ENCODE results near the gene INSL6.
"Not testable (repeated sequence)": the region's sequence is repeated elsewhere in the genome, so short reads cannot be mapped to it uniquely, and the experiment has no call there.

INSL6 gene

GRCh38 chr9:5184776-5185175, 663 bp downstream of the INSL6 start:
- no peaks in the 10 kb centered on the region for H3K9me2 ChIP-seq (ENCODE audit: low read depth, low read length)
- H3K4me2 ChIP-seq (ENCODE audit: low read length), result peak overlapping the region; percentile 50
- peaks cover 43% of the 10 kb centered on the region for H3K4me1 ChIP-seq (ENCODE audit: insufficient read depth, low read length, severe bottlenecking)
- H3K36me3 ChIP-seq (ENCODE audit: insufficient read depth, low read length), result no peaks in the 10 kb centered on the region
- H3K9ac ChIP-seq (ENCODE audit: low read length), result peak overlapping the region; percentile 6; the same call in 1 of the 2 replicates
- H3K4me3 ChIP-seq (ENCODE audit: low read depth, low read length, poor library complexity, severe bottlenecking), result peak overlapping the region; percentile 26
- H3F3A ChIP-seq (ENCODE audit: insufficient read depth, low read length), result peaks cover 5% of the 10 kb centered on the region
- no peaks in the 10 kb centered on the region for H3K79me2 ChIP-seq (ENCODE audit: insufficient read depth, low read length)
- H3K27ac ChIP-seq (ENCODE audit: low read depth, low read length, poor library complexity, severe bottlenecking), result peak overlapping the region; percentile 89
- peaks cover 8% of the 10 kb centered on the region for H3K9me3 ChIP-seq (ENCODE audit: low read length)
- no peak for TF ChIP-seq CTCF (IDR thresholded peaks at IDR 0.05; ENCODE audit: low read length)
- TF ChIP-seq EZH2 (IDR thresholded peaks at IDR 0.05; ENCODE audit: borderline replicate concordance, low read length), result no peak
- peak overlapping the region; percentile 59; the same call in 1 of the 2 replicates for H2AFZ ChIP-seq (ENCODE audit: low read length)
- H3K27me3 ChIP-seq (ENCODE audit: insufficient read depth, low read length), result no peaks in the 10 kb centered on the region
- no peaks in the 10 kb centered on the region for H4K20me1 ChIP-seq (ENCODE audit: insufficient read depth, low read length)

- H2AFZ ChIP-seq (ENCODE audit: low read length); H3K79me2 ChIP-seq (ENCODE audit: insufficient read depth, low read length); H3K36me3 ChIP-seq (ENCODE audit: insufficient read depth, low read length): not testable (repeated sequence)
Observed at GRCh38 chr9:5180631-5181030, 4.8 kb downstream of the INSL6 start.

GRCh38 chr9:5178126-5178805, 7.2 kb downstream of the INSL6 start:
- Histone ChIP-seq H3K4me1 (ENCODE audit: insufficient read depth, low read length, severe bottlenecking) (peaks cover 22% of the 10 kb centered on the region), H3K9me3 (ENCODE audit: low read length) (peaks cover 8% of the 10 kb centered on the region), H3F3A (ENCODE audit: insufficient read depth, low read length) (no peaks in the 10 kb centered on the region), H3K79me2 (ENCODE audit: insufficient read depth, low read length) (no peaks in the 10 kb centered on the region), H3K4me2 (ENCODE audit: low read length) (no peak overlapping the region), H3K27me3 (ENCODE audit: insufficient read depth, low read length) (no peaks in the 10 kb centered on the region), H3K9me2 (ENCODE audit: low read depth, low read length) (no peaks in the 10 kb centered on the region), H3K4me3 (ENCODE audit: low read depth, low read length, poor library complexity, severe bottlenecking) (no peak overlapping the region), H4K20me1 (ENCODE audit: insufficient read depth, low read length) (no peaks in the 10 kb centered on the region), H3K9ac (ENCODE audit: low read length) (no peak overlapping the region), H3K27ac (ENCODE audit: low read depth, low read length, poor library complexity, severe bottlenecking) (no peak overlapping the region), H3K36me3 (ENCODE audit: insufficient read depth, low read length) (no peaks in the 10 kb centered on the region), H2AFZ (ENCODE audit: low read length) (no peak overlapping the region)
- TF ChIP-seq EZH2 (IDR thresholded peaks at IDR 0.05; ENCODE audit: borderline replicate concordance, low read length) (no peak), CTCF (IDR thresholded peaks at IDR 0.05; ENCODE audit: low read length) (no peak)

More at GRCh38 chr9:5180631-5181030, 4.8 kb downstream of the INSL6 start:
- H3K4me1 ChIP-seq (ENCODE audit: insufficient read depth, low read length, severe bottlenecking), result peaks cover 45% of the 10 kb centered on the region
- H3K9me2 ChIP-seq (ENCODE audit: low read depth, low read length); H4K20me1 ChIP-seq (ENCODE audit: insufficient read depth, low read length); H3K9me3 ChIP-seq (ENCODE audit: low read length); H3K4me3 ChIP-seq (ENCODE audit: low read depth, low read length, poor library complexity, severe bottlenecking); H3K9ac ChIP-seq (ENCODE audit: low read length); H3K27ac ChIP-seq (ENCODE audit: low read depth, low read length, poor library complexity, severe bottlenecking); H3K4me2 ChIP-seq (ENCODE audit: low read length); H3K27me3 ChIP-seq (ENCODE audit: insufficient read depth, low read length); H3F3A ChIP-seq (ENCODE audit: insufficient read depth, low read length): not testable (repeated sequence)

- TF ChIP-seq EZH2 (IDR thresholded peaks at IDR 0.05; ENCODE audit: borderline replicate concordance, low read length), result no peak
- TF ChIP-seq CTCF (IDR thresholded peaks at IDR 0.05; ENCODE audit: low read length), result no peak
- H2AFZ ChIP-seq (ENCODE audit: low read length), result no peak overlapping the region
- no peak overlapping the region for H3K4me2 ChIP-seq (ENCODE audit: low read length)
- H3K9ac ChIP-seq (ENCODE audit: low read length), result no peak overlapping the region
- no peaks in the 10 kb centered on the region for H3F3A ChIP-seq (ENCODE audit: insufficient read depth, low read length)
- H3K36me3 ChIP-seq (ENCODE audit: insufficient read depth, low read length), result no peaks in the 10 kb centered on the region
- no peaks in the 10 kb centered on the region for H3K4me1 ChIP-seq (ENCODE audit: insufficient read depth, low read length, severe bottlenecking)
- no peaks in the 10 kb centered on the region for H3K9me2 ChIP-seq (ENCODE audit: low read depth, low read length)
- H3K27me3 ChIP-seq (ENCODE audit: insufficient read depth, low read length), result no peaks in the 10 kb centered on the region
- H3K27ac ChIP-seq (ENCODE audit: low read depth, low read length, poor library complexity, severe bottlenecking), result no peak overlapping the region
- H3K9me3 ChIP-seq (ENCODE audit: low read length), result no peaks in the 10 kb centered on the region
- H4K20me1 ChIP-seq (ENCODE audit: insufficient read depth, low read length), result no peaks in the 10 kb centered on the region
- no peaks in the 10 kb centered on the region for H3K79me2 ChIP-seq (ENCODE audit: insufficient read depth, low read length)
- no peak overlapping the region for H3K4me3 ChIP-seq (ENCODE audit: low read depth, low read length, poor library complexity, severe bottlenecking)
Observed at GRCh38 chr9:5146241-5146640, 39.2 kb downstream of the INSL6 start.

All from OCI-LY1 (cell line).